ENCODE measurements around the gene GPNMB.

- TF ChIP-seq POLR2A (IDR thresholded peaks at IDR 0.05): no peak
- TF ChIP-seq, protein P1, sequence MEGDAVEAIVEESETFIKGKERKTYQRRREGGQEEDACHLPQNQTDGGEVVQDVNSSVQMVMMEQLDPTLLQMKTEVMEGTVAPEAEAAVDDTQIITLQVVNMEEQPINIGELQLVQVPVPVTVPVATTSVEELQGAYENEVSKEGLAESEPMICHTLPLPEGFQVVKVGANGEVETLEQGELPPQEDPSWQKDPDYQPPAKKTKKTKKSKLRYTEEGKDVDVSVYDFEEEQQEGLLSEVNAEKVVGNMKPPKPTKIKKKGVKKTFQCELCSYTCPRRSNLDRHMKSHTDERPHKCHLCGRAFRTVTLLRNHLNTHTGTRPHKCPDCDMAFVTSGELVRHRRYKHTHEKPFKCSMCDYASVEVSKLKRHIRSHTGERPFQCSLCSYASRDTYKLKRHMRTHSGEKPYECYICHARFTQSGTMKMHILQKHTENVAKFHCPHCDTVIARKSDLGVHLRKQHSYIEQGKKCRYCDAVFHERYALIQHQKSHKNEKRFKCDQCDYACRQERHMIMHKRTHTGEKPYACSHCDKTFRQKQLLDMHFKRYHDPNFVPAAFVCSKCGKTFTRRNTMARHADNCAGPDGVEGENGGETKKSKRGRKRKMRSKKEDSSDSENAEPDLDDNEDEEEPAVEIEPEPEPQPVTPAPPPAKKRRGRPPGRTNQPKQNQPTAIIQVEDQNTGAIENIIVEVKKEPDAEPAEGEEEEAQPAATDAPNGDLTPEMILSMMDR (IDR thresholded peaks at IDR 0.05): no peak
- TF ChIP-seq POLR2AphosphoS5 (IDR thresholded peaks at IDR 0.05): no peak
- no peak for TF ChIP-seq EP300 (IDR thresholded peaks at IDR 0.05)
Observed at GRCh38 chr7:23254051-23254681, 7.6 kb downstream of the GPNMB start.
